T-cell (primary cell): ENCODE results near the gene AHCYL1. TPM values are rescaled to one million over a fixed set of nuclear protein-coding genes. Genes with fewer than 3 reads are reported as not detected.

ENCODE experiments used
- ATAC-seq, 4 experiments: fragments of 200-7000 bp in 3 of 4; fragments of 150-1000 bp in 1 of 4; cut with Tn5 transposase; replicated peaks in 1 of 4; 1 replicate in 3 of 4; 2 replicates in 1 of 4; pipeline ENCODE4 v1.10.0; 2021; ENCODE audit warnings: moderate library complexity in 3 of 4, mild to moderate bottlenecking in 2 of 4, moderate number of reproducible peaks in 1 of 4
- CTCF ChIA-PET, 2 donors: fragments of 300-600 bp; sonication (Branson Sonifier 250); formaldehyde crosslinking; loops; one replicate each; lab custom pipeline; 2022; ENCODE audit warnings: antibody characterized with exemption in 2 of 2; lab: Charles Lee
- POLR2A ChIA-PET, 2 donors: fragments of 300-600 bp; sonication (Branson Sonifier 250); formaldehyde crosslinking; loops; one replicate each; lab custom pipeline; 2022; ENCODE audit warnings: antibody characterized with exemption in 2 of 2; lab: Charles Lee
- DNase-seq, 35 experiments: peaks; one replicate each; pipeline versions ENCODE4 v3.0.0 to v3.0.0-alpha.2; 2013 to 2023
- H3K27ac ChIP-seq: one replicate; pipeline ENCODE4 v1.5.1; 2013; ENCODE audit warnings: low read length
- H3K27me3 ChIP-seq, 2 experiments: replicated peaks in 1 of 2; 1 replicate in 1 of 2; 2 replicates in 1 of 2; pipeline versions ENCODE4 v1.6.1 to v1.7.0; 2013; ENCODE audit warnings: low read length in 1 of 2, mixed read lengths in 1 of 2; ENCODE audit not compliant: control insufficient read depth in 2 of 2, insufficient read depth in 2 of 2; ENCODE audit errors: extremely low read depth in 1 of 2
- H3K36me3 ChIP-seq, 2 donors: 1 replicate in 1 of 2; 2 replicates in 1 of 2; pipeline versions ENCODE4 v1.6.1 to v1.7.0; 2013; ENCODE audit warnings: low read length in 1 of 2; ENCODE audit not compliant: control insufficient read depth in 2 of 2, insufficient read depth in 1 of 2; ENCODE audit errors: extremely low read depth in 1 of 2
- H3K4me1 ChIP-seq, 2 experiments: 1 replicate in 1 of 2; 2 replicates in 1 of 2; pipeline versions ENCODE4 v1.6.1 to v1.7.0; 2013; ENCODE audit warnings: low read length in 2 of 2, mixed read lengths in 1 of 2; ENCODE audit not compliant: insufficient read depth in 2 of 2, control insufficient read depth in 1 of 2; ENCODE audit errors: extremely low read depth in 1 of 2
- H3K4me3 ChIP-seq, 2 donors: 1 replicate in 1 of 2; 2 replicates in 1 of 2; pipeline versions ENCODE4 v1.5.1 to v1.7.0; 2013; ENCODE audit warnings: mild to moderate bottlenecking in 2 of 2, low read length in 1 of 2, moderate library complexity in 1 of 2; ENCODE audit not compliant: control insufficient read depth in 1 of 2; ENCODE audit errors: extremely low read depth in 1 of 2
- H3K9me3 ChIP-seq: 2 replicates; pipeline ENCODE4 v1.7.0; 2013
- H3K27ac Mint-ChIP-seq, 2 donors: one replicate each; pipeline ENCODE4 v1.8.0; 2020 to 2021; ENCODE audit warnings: mild to moderate bottlenecking in 2 of 2, mixed read lengths in 2 of 2
- H3K27me3 Mint-ChIP-seq, 2 donors: one replicate each; pipeline ENCODE4 v1.8.0; 2021 to 2022; ENCODE audit warnings: mixed read lengths in 2 of 2
- H3K36me3 Mint-ChIP-seq: one replicate; pipeline ENCODE4 v1.8.0; 2021; ENCODE audit warnings: mixed read lengths
- H3K4me1 Mint-ChIP-seq, 3 donors: one replicate each; pipeline ENCODE4 v1.8.0; 2020 to 2022; ENCODE audit warnings: mixed read lengths in 3 of 3, mild to moderate bottlenecking in 1 of 3
- H3K4me3 Mint-ChIP-seq, 3 donors: one replicate each; pipeline ENCODE4 v1.8.0; 2020 to 2022; ENCODE audit warnings: mild to moderate bottlenecking in 3 of 3, mixed read lengths in 3 of 3, moderate library complexity in 3 of 3
- H3K9me3 Mint-ChIP-seq, 3 donors: one replicate each; pipeline ENCODE4 v1.8.0; 2020 to 2022; ENCODE audit warnings: mixed read lengths in 3 of 3
- WGBS: methylation state at CpG from one replicate; pipeline ENCODE4 v1.1.5; 2013; ENCODE audit warnings: missing lambda C conversion rate; ENCODE audit not compliant: insufficient coverage; 5-methylcytosine and 5-hydroxymethylcytosine counted together
- total RNA-seq, 35 experiments: library from RNA in 6 of 35; stranded (reverse) in 6 of 35; fragments of 120-200 nt in 1 of 35; gene quantifications; one replicate each; pipeline versions ENCODE4 v1.2.1 to v1.2.4 and lab custom pipeline; 2013 to 2026

The AHCYL1 gene
- total RNA-seq, 5 donors from 2014 or later (not counting 1 experiment from before 2014, with no cell fraction given) = 23.0 to 41.6 (median 38.9) TPM

GRCh38 chr1:109989506-109990301 is 5.1 kb downstream of the AHCYL1 start:
- no peak overlapping the region for H3K4me3 Mint-ChIP-seq
- Histone ChIP-seq H3K27ac (no peak overlapping the region), H3K9me3 (no peaks in the 10 kb centered on the region), H3K4me1 (peaks cover 11 to 13% of the 10 kb centered on the region in 2 experiments), H3K27me3 (no peaks in the 10 kb centered on the region), H3K4me3 (no peak overlapping the region), H3K36me3 (peaks cover 0 to 3% of the 10 kb centered on the region in 2 donors)
- peaks cover 41 to 55% (median 48%) of the 10 kb centered on the region in 3 donors for H3K4me1 Mint-ChIP-seq
- no peaks in the 10 kb centered on the region for H3K27me3 Mint-ChIP-seq
- POLR2A ChIA-PET = interaction anchor here in 1 of 2 donors (1.0 kb wide), 1 partner anchor 9 kb away, joined by 5 read pairs; no protein-coding TSS in a partner anchor
- no peak for ATAC-seq
- H3K27ac Mint-ChIP-seq = no peak overlapping the region
- no peaks in the 10 kb centered on the region for H3K9me3 Mint-ChIP-seq
- CTCF ChIA-PET = no interaction called here
- DNase-seq = no peak
- WGBS = 80% methylated on average over 1 of the region's 9 CpGs
- H3K36me3 Mint-ChIP-seq = peaks cover 7% of the 10 kb centered on the region

GRCh38 chr1:109990302-109990653 is 5.7 kb downstream of the AHCYL1 start:
- H3K27me3 ChIP-seq = no peaks in the 10 kb centered on the region
- H3K4me3 ChIP-seq = no peak overlapping the region
- H3K36me3 ChIP-seq = peaks cover 0 to 3% of the 10 kb centered on the region in 2 donors
- Mint-ChIP-seq H3K27ac (no peak overlapping the region), H3K4me3 (no peak overlapping the region), H3K9me3 (no peaks in the 10 kb centered on the region), H3K27me3 (no peaks in the 10 kb centered on the region), H3K36me3 (peaks cover 8% of the 10 kb centered on the region), H3K4me1 (peaks cover 39 to 53% (median 46%) of the 10 kb centered on the region in 3 donors)
- CTCF ChIA-PET = no interaction called here
- no CpG with 5 or more reads among the region's 2 CpGs for WGBS
- DNase-seq (no peak), ATAC-seq (no peak)
- H3K27ac ChIP-seq = no peak overlapping the region
- no peaks in the 10 kb centered on the region for H3K9me3 ChIP-seq
- peaks cover 8 to 13% of the 10 kb centered on the region in 2 experiments for H3K4me1 ChIP-seq
- POLR2A ChIA-PET = no interaction called here

GRCh38 chr1:109991400-109991925 is 6.9 kb downstream of the AHCYL1 start:
- no peaks in the 10 kb centered on the region for H3K27me3 ChIP-seq
- CTCF ChIA-PET = interaction anchor here in 1 of 2 donors (0.6 to 0.7 kb wide), 2 partner anchors 20 to 212 kb away, joined by 3 to 6 read pairs; no protein-coding TSS in a partner anchor
- H3K27ac Mint-ChIP-seq = no peak overlapping the region
- H3K36me3 ChIP-seq = peaks cover 0 to 3% of the 10 kb centered on the region in 2 donors
- peaks cover 18% of the 10 kb centered on the region for H3K36me3 Mint-ChIP-seq
- H3K4me3 ChIP-seq = no peak overlapping the region
- H3K4me1 ChIP-seq = peaks cover 0 to 4% of the 10 kb centered on the region in 2 experiments
- H3K27me3 Mint-ChIP-seq = no peaks in the 10 kb centered on the region
- POLR2A ChIA-PET = no interaction called here
- no peak overlapping the region for H3K4me3 Mint-ChIP-seq
- 100% methylated on average over 1 of the region's 5 CpGs for WGBS
- H3K9me3 ChIP-seq = no peaks in the 10 kb centered on the region
- no peak overlapping the region for H3K27ac ChIP-seq
- no peaks in the 10 kb centered on the region for H3K9me3 Mint-ChIP-seq
- DNase-seq (no peak), ATAC-seq (no peak)
- peaks cover 28 to 41% (median 34%) of the 10 kb centered on the region in 3 donors for H3K4me1 Mint-ChIP-seq

GRCh38 chr1:109993885-109994284 is 9.3 kb downstream of the AHCYL1 start:
- DNase-seq (no peak), ATAC-seq (no peak)
- Histone ChIP-seq H3K9me3 (no peaks in the 10 kb centered on the region), H3K27me3 (no peaks in the 10 kb centered on the region), H3K4me1 (no peaks in the 10 kb centered on the region), H3K4me3 (no peak overlapping the region), H3K27ac (no peak overlapping the region), H3K36me3 (peaks cover 0 to 3% of the 10 kb centered on the region in 2 donors)
- peaks cover 15 to 25% (median 23%) of the 10 kb centered on the region in 3 donors for H3K4me1 Mint-ChIP-seq
- H3K36me3 Mint-ChIP-seq = peaks cover 15% of the 10 kb centered on the region
- ChIA-PET CTCF (interaction anchor here in 1 of 2 donors (1.9 kb wide), 1 partner anchor 9 kb away, joined by 9 read pairs; the partner anchor contains the start of gene AHCYL1), POLR2A (no interaction called here)
- H3K27me3 Mint-ChIP-seq = no peaks in the 10 kb centered on the region
- no peak overlapping the region for H3K27ac Mint-ChIP-seq
- 83% methylated on average over 2 of the region's 3 CpGs for WGBS
- H3K4me3 Mint-ChIP-seq = no peak overlapping the region
- no peaks in the 10 kb centered on the region for H3K9me3 Mint-ChIP-seq

- Mint-ChIP-seq H3K4me1 (peaks cover 12 to 23% (median 23%) of the 10 kb centered on the region in 3 donors), H3K27ac (no peak overlapping the region), H3K27me3 (no peaks in the 10 kb centered on the region), H3K36me3 (peaks cover 15% of the 10 kb centered on the region), H3K4me3 (no peak overlapping the region), H3K9me3 (no peaks in the 10 kb centered on the region)
- no CpG with 5 or more reads among the region's 1 CpG for WGBS
- ChIA-PET CTCF (interaction anchor here in 1 of 2 donors (1.6 kb wide), 1 partner anchor 353 kb away, joined by 3 read pairs; no protein-coding TSS in a partner anchor), POLR2A (no interaction called here)
- no peak for ATAC-seq
- no peak for DNase-seq
- Histone ChIP-seq H3K4me3 (no peak overlapping the region), H3K36me3 (peaks cover 0 to 3% of the 10 kb centered on the region in 2 donors), H3K27me3 (no peaks in the 10 kb centered on the region), H3K27ac (no peak overlapping the region), H3K4me1 (no peaks in the 10 kb centered on the region), H3K9me3 (no peaks in the 10 kb centered on the region)
Observed at GRCh38 chr1:109994654-109995053, 10.1 kb downstream of the AHCYL1 start.

GRCh38 chr1:109995536-109995935 is 11.0 kb downstream of the AHCYL1 start:
- H3K27ac Mint-ChIP-seq = no peak overlapping the region
- no peaks in the 10 kb centered on the region for H3K9me3 Mint-ChIP-seq
- Histone ChIP-seq H3K4me3 (no peak overlapping the region), H3K27me3 (no peaks in the 10 kb centered on the region), H3K36me3 (peaks cover 0 to 3% of the 10 kb centered on the region in 2 donors), H3K27ac (no peak overlapping the region), H3K4me1 (no peaks in the 10 kb centered on the region), H3K9me3 (no peaks in the 10 kb centered on the region)
- CTCF ChIA-PET = interaction anchor here in 1 of 2 donors (0.6 to 1.6 kb wide), 2 partner anchors 15 to 354 kb away, joined by 3 read pairs; no protein-coding TSS in a partner anchor
- WGBS = no CpG with 5 or more reads among the region's 2 CpGs
- H3K36me3 Mint-ChIP-seq = peaks cover 15% of the 10 kb centered on the region
- H3K4me3 Mint-ChIP-seq = no peak overlapping the region
- H3K27me3 Mint-ChIP-seq = no peaks in the 10 kb centered on the region
- DNase-seq (no peak), ATAC-seq (no peak)
- POLR2A ChIA-PET = no interaction called here
- peaks cover 11 to 23% (median 18%) of the 10 kb centered on the region in 3 donors for H3K4me1 Mint-ChIP-seq
